SK-N-SH (cell line): ENCODE data around the gene MTA3. TPM values are rescaled to one million over a fixed set of nuclear protein-coding genes. Genes with fewer than 3 reads are reported as not detected.

Experiments
- CTCF ChIA-PET: fragments of 300-600, 350-600 bp; formaldehyde crosslinking; extraction: SDS; loops from one replicate; lab custom pipeline; 2021; lab: Yijun Ruan, JAX
- POLR2A ChIA-PET: fragments of 350-600 bp; sonication (Branson Sonifier 250); formaldehyde crosslinking; extraction: SDS; loops from one replicate; lab custom pipeline; 2020; ENCODE audit warnings: antibody characterized with exemption, inconsistent platforms; lab: Yijun Ruan, JAX
- DNase-seq: peaks from one replicate; pipeline ENCODE4 v3.0.0; 2012
- H2AFZ ChIP-seq: fragments of 200-600 bp; sonication (generic); 2 replicates; pipeline ENCODE4 v1.8.1; 2016; ENCODE audit warnings: antibody characterized with exemption, mild to moderate bottlenecking, low read depth
- H3F3A ChIP-seq: fragments of 200-600 bp; sonication (generic); replicated peaks from 2 replicates; pipeline ENCODE3; 2016; ENCODE audit warnings: antibody characterized with exemption, mild to moderate bottlenecking; ENCODE audit not compliant: insufficient read depth
- H3K27ac ChIP-seq, 2 experiments: fragments of 200-500 bp in 1 of 2; fragments of 200-600 bp in 1 of 2; sonication (Bioruptor generic) in 1 of 2; sonication (generic), shearing (Covaris generic) in 1 of 2; 2 replicates each; pipeline versions ENCODE4 v1.5.1 to v1.6.1; 2014 to 2016; ENCODE audit warnings: low read depth in 2 of 2, inconsistent platforms in 1 of 2, low read length in 1 of 2, mild to moderate bottlenecking in 1 of 2, mixed read lengths in 1 of 2
- H3K27me3 ChIP-seq: fragments of 200-600 bp; sonication (generic), shearing (Covaris generic); 2 replicates; pipeline ENCODE4 v1.6.1; 2016; ENCODE audit warnings: mixed run types; ENCODE audit not compliant: insufficient read depth
- H3K36me3 ChIP-seq, 2 experiments: fragments of 200-500 bp in 1 of 2; fragments of 200-600 bp in 1 of 2; sonication (Bioruptor generic) in 1 of 2; sonication (generic) in 1 of 2; replicated peaks in 1 of 2; 2 replicates each; pipeline versions ENCODE3 to v1.5.1; 2014 to 2016; ENCODE audit warnings: low read length in 1 of 2, mild to moderate bottlenecking in 1 of 2; ENCODE audit not compliant: insufficient read depth in 2 of 2, control insufficient read depth in 1 of 2
- H3K4me1 ChIP-seq, 2 experiments: fragments of 200-500 bp in 1 of 2; fragments of 200-600 bp in 1 of 2; sonication (Bioruptor generic) in 1 of 2; sonication (generic), shearing (Covaris generic) in 1 of 2; 2 replicates each; pipeline versions ENCODE4 v1.5.1 to v1.6.1; 2014 to 2016; ENCODE audit warnings: low read depth in 1 of 2, low read length in 1 of 2, mixed run types in 1 of 2; ENCODE audit not compliant: insufficient read depth in 2 of 2, control insufficient read depth in 1 of 2
- H3K4me2 ChIP-seq: fragments of 200-600 bp; sonication (generic), shearing (Covaris generic); 2 replicates; pipeline ENCODE4 v1.6.1; 2017; ENCODE audit warnings: mixed run types
- H3K4me3 ChIP-seq, 2 experiments: fragments of 200-500 bp in 1 of 2; fragments of 200-600 bp in 1 of 2; sonication (Bioruptor generic) in 1 of 2; sonication (generic), shearing (Covaris generic) in 1 of 2; 2 replicates each; pipeline versions ENCODE4 v1.5.1 to v1.8.1; 2014 to 2016; ENCODE audit warnings: low read depth in 2 of 2, inconsistent platforms in 1 of 2, low read length in 1 of 2, mild to moderate bottlenecking in 1 of 2, mixed read lengths in 1 of 2, moderate library complexity in 1 of 2
- H3K79me2 ChIP-seq: fragments of 200-600 bp; sonication (generic); 2 replicates; pipeline ENCODE4 v1.8.1; 2017; ENCODE audit warnings: mild to moderate bottlenecking; ENCODE audit not compliant: insufficient read depth
- H3K9ac ChIP-seq: fragments of 200-600 bp; sonication (generic); 2 replicates; pipeline ENCODE4 v1.6.1; 2017; ENCODE audit warnings: mixed run types
- H3K9me2 ChIP-seq: fragments of 200-600 bp; sonication (generic); 2 replicates; pipeline ENCODE4 v1.6.1; 2017; ENCODE audit warnings: mixed run types
- H3K9me3 ChIP-seq: fragments of 200-600 bp; sonication (generic); 2 replicates; pipeline ENCODE4 v1.6.1; 2017; ENCODE audit warnings: mixed run types, mild to moderate bottlenecking, moderate library complexity
- H4K20me1 ChIP-seq: fragments of 200-600 bp; sonication (generic); 2 replicates; pipeline ENCODE4 v1.6.1; 2017; ENCODE audit warnings: mild to moderate bottlenecking, mixed run types; ENCODE audit not compliant: insufficient read depth
- EZH2phosphoT487 ChIP-seq: fragments of 200-600 bp; sonication (generic); IDR thresholded peaks from 2 replicates; pipeline ENCODE4 v1.6.1; 2017; ENCODE audit warnings: low read depth, mixed run types, mild to moderate bottlenecking, antibody characterized with exemption, moderate library complexity, borderline replicate concordance
- FOSL2 ChIP-seq: IDR thresholded peaks from 2 replicates; pipeline ENCODE4 v1.4.0; 2012; ENCODE audit warnings: low read depth, mild to moderate bottlenecking, moderate library complexity, borderline replicate concordance
- FOXJ3 ChIP-seq: sonication (generic); formaldehyde crosslinking; IDR thresholded peaks from 2 replicates; pipeline ENCODE4 v1.5.1; 2020; ENCODE audit warnings: mild to moderate bottlenecking, missing genetic modification reagents
- GATA2 ChIP-seq: sonication (generic); formaldehyde crosslinking; IDR thresholded peaks from 2 replicates; pipeline ENCODE4 v1.5.0; 2020; ENCODE audit warnings: mild to moderate bottlenecking, missing genetic modification reagents
- JUND ChIP-seq: IDR thresholded peaks from 2 replicates; pipeline ENCODE4 v1.4.0; 2012
- RFX5 ChIP-seq: IDR thresholded peaks from 2 replicates; pipeline ENCODE4 v1.6.1; 2012; ENCODE audit warnings: mild to moderate bottlenecking, improper control_type of control experiment, low read length
- WGBS: methylation state at CpG from one replicate; pipeline ENCODE4 v1.1.6; 2017; ENCODE audit warnings: low lambda C conversion rate; 5-methylcytosine and 5-hydroxymethylcytosine counted together
- polyA plus RNA-seq, 3 experiments: library from polyadenylated mRNA; depleted of rRNA; stranded (reverse); fragments of >200 nt; gene quantifications; 2 replicates each; pipeline ENCODE4 v1.2.3, GENCODE V29; 2012
- TF ChIP-seq, protein P1 (sequence below): IDR thresholded peaks from 2 replicates; pipeline ENCODE4 v1.6.1; 2012; ENCODE audit warnings: mild to moderate bottlenecking, low read depth, low read length, moderate library complexity
- TF ChIP-seq, protein P2 (sequence below): IDR thresholded peaks from 2 replicates; pipeline ENCODE4; 2012

The MTA3 gene
- polyA plus RNA-seq, 1 of the 3 experiments (the other 2 are of a cell fraction), result 30.8 TPM

DNA sequence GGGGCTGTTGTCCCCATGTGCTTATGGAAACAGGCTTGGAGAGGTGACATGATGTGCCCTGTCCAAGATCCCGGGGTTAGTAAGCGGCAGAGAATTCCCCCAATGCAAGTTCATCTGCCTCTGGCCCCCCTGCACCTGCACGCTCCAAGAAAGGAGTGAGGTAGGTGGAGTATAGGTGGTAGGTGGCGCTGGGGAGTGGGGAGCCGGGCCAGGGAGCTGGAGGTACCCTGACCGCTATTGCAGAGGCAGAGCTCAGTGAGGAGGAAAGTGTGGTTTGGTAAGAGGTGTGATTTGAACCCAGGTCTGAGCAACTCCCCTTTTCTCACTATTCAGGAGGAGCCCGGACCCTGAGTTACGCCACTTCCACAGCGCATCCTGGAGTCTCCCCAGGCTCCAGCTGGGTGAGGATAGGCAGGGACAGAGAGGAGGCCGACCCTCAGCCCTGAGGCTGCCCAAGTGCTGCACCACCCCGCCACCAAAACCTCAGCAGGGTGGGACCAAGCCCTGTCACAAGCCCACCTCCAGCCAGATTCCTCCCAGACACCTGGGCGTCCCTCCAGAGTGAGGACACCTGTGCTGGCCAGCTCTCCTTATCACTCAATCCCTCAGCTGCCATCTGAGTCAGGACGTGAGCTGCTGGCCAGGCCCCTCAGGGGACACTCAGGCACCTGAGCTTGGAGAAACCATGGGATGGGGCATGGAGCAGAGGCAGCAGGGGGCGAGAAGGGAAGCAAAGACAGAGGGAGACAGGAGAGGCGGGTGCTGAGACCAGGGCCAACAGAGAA is 218.3 kb downstream of the MTA3 start:
- no peak overlapping the region for H3K9ac ChIP-seq
- H3K4me3 ChIP-seq, result no peak overlapping the region
- no peaks in the 10 kb centered on the region for H3K36me3 ChIP-seq
- no peaks in the 10 kb centered on the region for H3F3A ChIP-seq
- TF ChIP-seq, protein P1, sequence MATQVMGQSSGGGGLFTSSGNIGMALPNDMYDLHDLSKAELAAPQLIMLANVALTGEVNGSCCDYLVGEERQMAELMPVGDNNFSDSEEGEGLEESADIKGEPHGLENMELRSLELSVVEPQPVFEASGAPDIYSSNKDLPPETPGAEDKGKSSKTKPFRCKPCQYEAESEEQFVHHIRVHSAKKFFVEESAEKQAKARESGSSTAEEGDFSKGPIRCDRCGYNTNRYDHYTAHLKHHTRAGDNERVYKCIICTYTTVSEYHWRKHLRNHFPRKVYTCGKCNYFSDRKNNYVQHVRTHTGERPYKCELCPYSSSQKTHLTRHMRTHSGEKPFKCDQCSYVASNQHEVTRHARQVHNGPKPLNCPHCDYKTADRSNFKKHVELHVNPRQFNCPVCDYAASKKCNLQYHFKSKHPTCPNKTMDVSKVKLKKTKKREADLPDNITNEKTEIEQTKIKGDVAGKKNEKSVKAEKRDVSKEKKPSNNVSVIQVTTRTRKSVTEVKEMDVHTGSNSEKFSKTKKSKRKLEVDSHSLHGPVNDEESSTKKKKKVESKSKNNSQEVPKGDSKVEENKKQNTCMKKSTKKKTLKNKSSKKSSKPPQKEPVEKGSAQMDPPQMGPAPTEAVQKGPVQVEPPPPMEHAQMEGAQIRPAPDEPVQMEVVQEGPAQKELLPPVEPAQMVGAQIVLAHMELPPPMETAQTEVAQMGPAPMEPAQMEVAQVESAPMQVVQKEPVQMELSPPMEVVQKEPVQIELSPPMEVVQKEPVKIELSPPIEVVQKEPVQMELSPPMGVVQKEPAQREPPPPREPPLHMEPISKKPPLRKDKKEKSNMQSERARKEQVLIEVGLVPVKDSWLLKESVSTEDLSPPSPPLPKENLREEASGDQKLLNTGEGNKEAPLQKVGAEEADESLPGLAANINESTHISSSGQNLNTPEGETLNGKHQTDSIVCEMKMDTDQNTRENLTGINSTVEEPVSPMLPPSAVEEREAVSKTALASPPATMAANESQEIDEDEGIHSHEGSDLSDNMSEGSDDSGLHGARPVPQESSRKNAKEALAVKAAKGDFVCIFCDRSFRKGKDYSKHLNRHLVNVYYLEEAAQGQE, result no peak
- TF ChIP-seq, protein P2, sequence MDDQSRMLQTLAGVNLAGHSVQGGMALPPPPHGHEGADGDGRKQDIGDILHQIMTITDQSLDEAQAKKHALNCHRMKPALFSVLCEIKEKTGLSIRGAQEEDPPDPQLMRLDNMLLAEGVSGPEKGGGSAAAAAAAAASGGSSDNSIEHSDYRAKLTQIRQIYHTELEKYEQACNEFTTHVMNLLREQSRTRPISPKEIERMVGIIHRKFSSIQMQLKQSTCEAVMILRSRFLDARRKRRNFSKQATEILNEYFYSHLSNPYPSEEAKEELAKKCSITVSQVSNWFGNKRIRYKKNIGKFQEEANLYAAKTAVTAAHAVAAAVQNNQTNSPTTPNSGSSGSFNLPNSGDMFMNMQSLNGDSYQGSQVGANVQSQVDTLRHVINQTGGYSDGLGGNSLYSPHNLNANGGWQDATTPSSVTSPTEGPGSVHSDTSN, result no peak
- peak; percentile 66 for TF ChIP-seq GATA2 (CRISPR knock-in tag)
- no peak for TF ChIP-seq JUND
- TF ChIP-seq FOSL2, result no peak
- TF ChIP-seq EZH2phosphoT487, result no peak
- TF ChIP-seq RFX5, result no peak
- no peak overlapping the region for H3K4me2 ChIP-seq
- H3K4me1 ChIP-seq, result peaks cover 0 to 31% of the 10 kb centered on the region in 2 experiments; a peak in 1 of 4 replicates
- peak overlapping the region in 1 of 2 experiments; percentile 66; a peak in 2 of 4 replicates for H3K27ac ChIP-seq
- ChIA-PET POLR2A (interaction anchor here (1.9 kb wide), 1 partner anchor 23 kb away, joined by 15 read pairs; no protein-coding TSS in a partner anchor), CTCF (interaction anchor here (1.0 to 1.9 kb wide), 5 partner anchors 12 to 42 kb away, joined by 3 to 7 read pairs (median 3); no protein-coding TSS in a partner anchor)
- H3K27me3 ChIP-seq, result no peaks in the 10 kb centered on the region
- H3K9me2 ChIP-seq, result no peaks in the 10 kb centered on the region
- H3K79me2 ChIP-seq, result no peaks in the 10 kb centered on the region
- DNase-seq, result peak; percentile 40
- 71% methylated on average over 12 of the region's 15 CpGs for WGBS
- no peaks in the 10 kb centered on the region for H3K9me3 ChIP-seq
- H2AFZ ChIP-seq, result no peak overlapping the region
- no peaks in the 10 kb centered on the region for H4K20me1 ChIP-seq

DNA sequence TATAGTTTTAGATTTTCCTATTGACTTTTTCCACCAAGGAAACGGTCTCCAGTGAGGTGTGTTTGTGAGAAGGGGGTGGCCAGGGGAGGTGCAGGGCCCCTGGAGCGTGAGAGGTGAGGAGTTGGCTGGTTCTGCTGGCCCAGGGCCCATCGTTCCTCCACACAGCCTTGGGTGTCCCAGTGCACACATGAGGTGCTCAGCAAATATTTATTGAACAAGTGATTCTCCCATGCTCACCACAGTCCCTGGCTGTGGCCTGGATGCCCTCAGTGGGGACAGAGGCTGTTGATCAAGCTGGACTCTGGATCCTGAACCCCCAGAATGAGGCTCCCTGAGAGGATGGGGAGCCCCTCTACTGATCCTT is 219.0 kb downstream of the MTA3 start:
- Histone ChIP-seq H3K4me1 (peaks cover 0 to 31% of the 10 kb centered on the region in 2 experiments; a peak in 1 of 4 replicates), H2AFZ (no peak overlapping the region), H3K9me3 (no peaks in the 10 kb centered on the region), H3K4me2 (no peak overlapping the region), H3K27ac (no peak overlapping the region), H3K9me2 (no peaks in the 10 kb centered on the region), H3K27me3 (no peaks in the 10 kb centered on the region), H3K9ac (no peak overlapping the region), H3K79me2 (no peaks in the 10 kb centered on the region), H3F3A (no peaks in the 10 kb centered on the region), H3K4me3 (no peak overlapping the region), H3K36me3 (no peaks in the 10 kb centered on the region), H4K20me1 (no peaks in the 10 kb centered on the region)
- DNase-seq, result no peak
- 60% methylated on average over 3 of the region's 3 CpGs for WGBS
- ChIA-PET CTCF (interaction anchor here (1.0 to 1.9 kb wide), 4 partner anchors 11 to 124 kb away, joined by 3 to 7 read pairs (median 5); no protein-coding TSS in a partner anchor), POLR2A (interaction anchor here (1.9 kb wide), 1 partner anchor 22 kb away, joined by 15 read pairs; no protein-coding TSS in a partner anchor)
- no peak for TF ChIP-seq FOXJ3
